Spleen (tissue), 7 donors: ENCODE data around the gene NRIP2.

ENCODE experiments used
- POLR2A ChIP-seq, 3 donors: fragments of 450-650 bp; IDR thresholded peaks; one replicate each; pipeline ENCODE4 v1.5.1; 2017; ENCODE audit warnings: antibody characterized with exemption in 3 of 3, mild to moderate bottlenecking in 1 of 3
- POLR2AphosphoS5 ChIP-seq, 3 donors: sonication (generic); formaldehyde crosslinking; IDR thresholded peaks; one replicate each; pipeline ENCODE4 v1.5.1; 2017; ENCODE audit warnings: antibody characterized with exemption in 3 of 3
- TF ChIP-seq, protein P1 (sequence below), 11 experiments: fragments of 200-600 bp in 7 of 11; fragments of 450-650 bp in 4 of 11; sonication (generic) in 4 of 11; IDR thresholded peaks in 8 of 11; conservative IDR thresholded peaks in 3 of 11; 1 replicate in 7 of 11; 2 replicates in 4 of 11; pipeline versions ENCODE4 v1.4.0 to v1.8.0; 2016 to 2021; ENCODE audit warnings: antibody characterized with exemption in 11 of 11, inconsistent platforms in 4 of 11, mild to moderate bottlenecking in 1 of 11
- donor health status: DM: no; HTN: no; CAD: no; lungs with moderate emphysema.
- donor health status: DM: no; HTN: no; CAD: no.
- donor health status: DM: no; HTN: no; CAD: no.

GRCh38 chr12:2804393-2805142 is 30.3 kb downstream of the NRIP2 start:
- TF ChIP-seq, protein P1, sequence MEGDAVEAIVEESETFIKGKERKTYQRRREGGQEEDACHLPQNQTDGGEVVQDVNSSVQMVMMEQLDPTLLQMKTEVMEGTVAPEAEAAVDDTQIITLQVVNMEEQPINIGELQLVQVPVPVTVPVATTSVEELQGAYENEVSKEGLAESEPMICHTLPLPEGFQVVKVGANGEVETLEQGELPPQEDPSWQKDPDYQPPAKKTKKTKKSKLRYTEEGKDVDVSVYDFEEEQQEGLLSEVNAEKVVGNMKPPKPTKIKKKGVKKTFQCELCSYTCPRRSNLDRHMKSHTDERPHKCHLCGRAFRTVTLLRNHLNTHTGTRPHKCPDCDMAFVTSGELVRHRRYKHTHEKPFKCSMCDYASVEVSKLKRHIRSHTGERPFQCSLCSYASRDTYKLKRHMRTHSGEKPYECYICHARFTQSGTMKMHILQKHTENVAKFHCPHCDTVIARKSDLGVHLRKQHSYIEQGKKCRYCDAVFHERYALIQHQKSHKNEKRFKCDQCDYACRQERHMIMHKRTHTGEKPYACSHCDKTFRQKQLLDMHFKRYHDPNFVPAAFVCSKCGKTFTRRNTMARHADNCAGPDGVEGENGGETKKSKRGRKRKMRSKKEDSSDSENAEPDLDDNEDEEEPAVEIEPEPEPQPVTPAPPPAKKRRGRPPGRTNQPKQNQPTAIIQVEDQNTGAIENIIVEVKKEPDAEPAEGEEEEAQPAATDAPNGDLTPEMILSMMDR (IDR thresholded peaks at IDR 0.05 in 8 of 11, conservative IDR thresholded peaks at IDR 0.05 in 3 of 11) = no peak
- TF ChIP-seq POLR2A (IDR thresholded peaks at IDR 0.05) = no peak
- TF ChIP-seq POLR2AphosphoS5 (IDR thresholded peaks at IDR 0.05) = peak in 2 of 3 donors; percentile 18 to 32
